ENCODE measurements around the gene TMEM37.

The TMEM37 gene

DNA sequence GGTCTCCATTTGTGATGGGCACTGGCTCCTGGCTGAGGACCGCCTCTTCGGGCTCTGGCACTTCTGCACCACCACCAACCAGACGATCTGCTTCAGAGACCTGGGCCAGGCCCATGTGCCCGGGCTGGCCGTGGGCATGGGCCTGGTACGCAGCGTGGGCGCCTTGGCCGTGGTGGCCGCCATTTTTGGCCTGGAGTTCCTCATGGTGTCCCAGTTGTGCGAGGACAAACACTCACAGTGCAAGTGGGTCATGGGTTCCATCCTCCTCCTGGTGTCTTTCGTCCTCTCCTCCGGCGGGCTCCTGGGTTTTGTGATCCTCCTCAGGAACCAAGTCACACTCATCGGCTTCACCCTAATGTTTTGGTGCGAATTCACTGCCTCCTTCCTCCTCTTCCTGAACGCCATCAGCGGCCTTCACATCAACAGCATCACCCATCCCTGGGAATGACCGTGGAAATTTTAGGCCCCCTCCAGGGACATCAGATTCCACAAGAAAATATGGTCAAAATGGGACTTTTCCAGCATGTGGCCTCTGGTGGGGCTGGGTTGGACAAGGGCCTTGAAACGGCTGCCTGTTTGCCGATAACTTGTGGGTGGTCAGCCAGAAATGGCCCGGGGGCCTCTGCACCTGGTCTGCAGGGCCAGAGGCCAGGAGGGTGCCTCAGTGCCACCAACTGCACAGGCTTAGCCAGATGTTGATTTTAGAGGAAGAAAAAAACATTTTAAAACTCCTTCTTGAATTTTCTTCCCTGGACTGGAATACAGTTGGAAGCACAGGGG lies 5.5 kb downstream of the TMEM37 start:
- TF ChIP-seq, protein P1, sequence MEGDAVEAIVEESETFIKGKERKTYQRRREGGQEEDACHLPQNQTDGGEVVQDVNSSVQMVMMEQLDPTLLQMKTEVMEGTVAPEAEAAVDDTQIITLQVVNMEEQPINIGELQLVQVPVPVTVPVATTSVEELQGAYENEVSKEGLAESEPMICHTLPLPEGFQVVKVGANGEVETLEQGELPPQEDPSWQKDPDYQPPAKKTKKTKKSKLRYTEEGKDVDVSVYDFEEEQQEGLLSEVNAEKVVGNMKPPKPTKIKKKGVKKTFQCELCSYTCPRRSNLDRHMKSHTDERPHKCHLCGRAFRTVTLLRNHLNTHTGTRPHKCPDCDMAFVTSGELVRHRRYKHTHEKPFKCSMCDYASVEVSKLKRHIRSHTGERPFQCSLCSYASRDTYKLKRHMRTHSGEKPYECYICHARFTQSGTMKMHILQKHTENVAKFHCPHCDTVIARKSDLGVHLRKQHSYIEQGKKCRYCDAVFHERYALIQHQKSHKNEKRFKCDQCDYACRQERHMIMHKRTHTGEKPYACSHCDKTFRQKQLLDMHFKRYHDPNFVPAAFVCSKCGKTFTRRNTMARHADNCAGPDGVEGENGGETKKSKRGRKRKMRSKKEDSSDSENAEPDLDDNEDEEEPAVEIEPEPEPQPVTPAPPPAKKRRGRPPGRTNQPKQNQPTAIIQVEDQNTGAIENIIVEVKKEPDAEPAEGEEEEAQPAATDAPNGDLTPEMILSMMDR (IDR thresholded peaks at IDR 0.05; ENCODE audit: low read depth, low read length, missing control alignments) = no peak
- no peaks in the 10 kb centered on the region for H3K36me3 ChIP-seq (replicated peaks)
- DNase-seq = no peak
- no peak overlapping the region for H3K27ac ChIP-seq
- in situ Hi-C loops (cut with HindIII; ENCODE audit: low pct_ligation_motif_present, low sequenced_read_pairs) = no loop called here
- no peak overlapping the region for H3K4me3 ChIP-seq (ENCODE audit: low read depth, low read length)
- H3K27me3 ChIP-seq (replicated peaks) = peaks cover 4% of the 10 kb centered on the region

DNA sequence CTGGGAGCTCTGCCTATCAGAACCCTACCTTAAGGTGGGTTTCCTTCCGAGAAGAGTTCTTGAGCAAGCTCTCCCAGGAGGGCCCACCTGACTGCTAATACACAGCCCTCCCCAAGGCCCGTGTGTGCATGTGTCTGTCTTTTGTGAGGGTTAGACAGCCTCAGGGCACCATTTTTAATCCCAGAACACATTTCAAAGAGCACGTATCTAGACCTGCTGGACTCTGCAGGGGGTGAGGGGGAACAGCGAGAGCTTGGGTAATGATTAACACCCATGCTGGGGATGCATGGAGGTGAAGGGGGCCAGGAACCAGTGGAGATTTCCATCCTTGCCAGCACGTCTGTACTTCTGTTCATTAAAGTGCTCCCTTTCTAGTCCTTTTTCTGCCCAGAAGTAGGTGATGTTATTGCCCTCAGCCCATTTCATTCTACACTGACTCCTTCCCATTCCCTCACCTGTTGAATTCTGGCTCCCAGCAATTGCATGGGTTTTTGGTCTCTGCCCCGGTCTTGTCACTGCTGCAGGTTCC lies 6.5 kb downstream of the TMEM37 start:
- in situ Hi-C loops (cut with HindIII; ENCODE audit: low pct_ligation_motif_present, low sequenced_read_pairs) = no loop called here
- Histone ChIP-seq H3K27ac (no peak overlapping the region), H3K4me3 (ENCODE audit: low read depth, low read length) (no peak overlapping the region), H3K27me3 (replicated peaks) (peaks cover 4% of the 10 kb centered on the region), H3K36me3 (replicated peaks) (no peaks in the 10 kb centered on the region)
- TF ChIP-seq, protein P1 (IDR thresholded peaks at IDR 0.05; ENCODE audit: low read depth, low read length, missing control alignments) = no peak
- DNase-seq = no peak

DNA sequence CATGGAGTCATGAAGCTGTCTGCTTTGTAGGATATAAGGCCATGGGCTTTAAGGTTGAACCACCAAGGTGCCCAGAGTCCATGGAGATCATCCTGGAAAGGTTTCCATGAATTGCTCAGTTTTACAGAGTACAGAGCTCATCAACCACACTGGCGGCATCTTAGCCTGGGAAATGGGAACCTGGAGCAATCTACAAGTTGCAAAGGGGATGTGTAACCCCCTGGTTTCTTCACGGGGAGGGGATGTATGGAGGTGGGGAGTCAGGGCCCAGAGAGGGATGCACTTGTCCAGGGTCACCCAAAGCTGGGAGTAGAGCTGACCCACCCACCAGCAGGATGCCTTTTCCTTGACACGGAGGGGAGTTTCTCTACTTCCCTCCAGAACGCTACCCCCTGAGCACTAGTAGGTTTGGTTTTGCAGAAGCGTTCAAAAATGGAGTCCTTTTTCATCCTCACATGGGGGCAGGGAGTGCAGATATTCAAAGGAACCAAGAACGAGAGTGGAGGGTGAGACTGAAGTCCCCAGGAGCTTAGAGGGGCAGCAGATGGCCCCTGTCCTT lies 7.2 kb downstream of the TMEM37 start:
- H3K27ac ChIP-seq = no peak overlapping the region
- peaks cover 4% of the 10 kb centered on the region for H3K27me3 ChIP-seq (replicated peaks)
- H3K36me3 ChIP-seq (replicated peaks) = no peaks in the 10 kb centered on the region
- DNase-seq = no peak
- TF ChIP-seq, protein P1 (IDR thresholded peaks at IDR 0.05; ENCODE audit: low read depth, low read length, missing control alignments) = no peak
- in situ Hi-C loops (cut with HindIII; ENCODE audit: low pct_ligation_motif_present, low sequenced_read_pairs) = no loop called here
- no peak overlapping the region for H3K4me3 ChIP-seq (ENCODE audit: low read depth, low read length)

DNA sequence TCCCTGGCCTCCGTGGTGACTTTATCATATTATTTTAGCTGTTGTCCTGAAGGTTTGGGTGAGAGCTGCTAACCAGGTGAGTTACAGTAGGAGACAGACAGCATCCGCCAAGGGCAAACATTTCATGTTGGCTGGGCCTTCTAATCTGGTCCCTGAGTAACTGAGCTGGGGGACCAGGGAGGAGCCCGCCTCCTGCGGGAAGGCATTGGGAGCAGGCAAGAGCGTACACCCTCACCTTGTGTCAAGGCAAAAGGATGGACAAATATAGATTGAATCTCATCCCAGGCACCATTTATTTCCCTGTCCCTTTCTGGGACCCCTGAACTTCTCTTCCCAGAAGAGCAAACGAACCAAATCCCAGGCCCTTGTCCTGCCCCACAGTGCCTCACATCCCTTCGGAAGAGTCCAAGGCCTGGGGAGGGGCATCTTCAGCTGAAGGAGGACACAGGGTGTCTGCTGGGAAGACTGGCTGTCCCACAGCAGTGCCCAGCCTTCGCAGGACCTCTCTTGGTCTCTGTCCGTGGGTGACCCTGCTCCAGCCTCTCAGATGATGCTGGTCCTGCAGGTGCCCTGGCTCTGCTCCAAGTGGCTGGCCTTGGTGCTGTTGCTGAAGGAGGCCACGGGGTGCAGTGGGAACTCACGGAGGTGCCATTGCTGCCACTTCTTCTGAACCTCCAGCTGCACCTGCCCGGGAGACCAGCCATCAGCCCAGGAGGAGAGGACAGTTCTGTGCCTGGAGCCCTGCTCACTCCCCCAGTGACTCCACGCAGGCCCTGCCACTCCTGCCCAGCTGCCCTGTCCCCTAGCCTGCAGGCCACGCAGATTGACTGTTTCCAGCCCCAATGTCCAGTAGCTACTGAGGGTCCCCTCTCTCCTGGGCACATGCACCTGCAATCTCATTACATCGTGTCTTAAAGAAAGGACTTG lies 8.2 kb downstream of the TMEM37 start:
- Histone ChIP-seq H3K27me3 (replicated peaks) (peaks cover 4% of the 10 kb centered on the region), H3K27ac (no peak overlapping the region), H3K4me3 (ENCODE audit: low read depth, low read length) (no peak overlapping the region), H3K36me3 (replicated peaks) (no peaks in the 10 kb centered on the region)
- in situ Hi-C loops (cut with HindIII; ENCODE audit: low pct_ligation_motif_present, low sequenced_read_pairs) = no loop called here
- no peak for DNase-seq
- TF ChIP-seq, protein P1 (IDR thresholded peaks at IDR 0.05; ENCODE audit: low read depth, low read length, missing control alignments) = no peak

DNA sequence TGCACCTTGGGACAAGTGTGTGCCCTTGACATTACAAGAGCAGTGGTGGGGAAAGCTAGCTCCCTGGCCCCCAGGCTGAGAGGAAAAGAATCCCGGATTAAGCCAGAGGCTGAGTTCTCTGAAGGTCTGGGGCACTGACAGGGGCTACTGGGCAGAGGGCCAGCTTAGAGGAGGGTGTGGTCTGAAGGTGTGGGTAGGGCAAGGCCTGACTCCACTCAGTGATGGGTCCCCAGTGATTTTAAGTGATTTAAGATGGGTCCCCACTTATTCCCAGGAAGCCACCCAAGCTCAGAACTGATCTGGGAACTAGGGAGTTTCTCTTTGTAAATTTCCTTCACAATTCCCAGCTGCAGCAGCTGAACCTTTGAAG lies 8.8 kb downstream of the TMEM37 start:
- in situ Hi-C loops (cut with HindIII; ENCODE audit: low pct_ligation_motif_present, low sequenced_read_pairs) = no loop called here
- Histone ChIP-seq H3K4me3 (ENCODE audit: low read depth, low read length) (no peak overlapping the region), H3K27ac (no peak overlapping the region), H3K36me3 (replicated peaks) (no peaks in the 10 kb centered on the region), H3K27me3 (replicated peaks) (peaks cover 4% of the 10 kb centered on the region)
- TF ChIP-seq, protein P1 (IDR thresholded peaks at IDR 0.05; ENCODE audit: low read depth, low read length, missing control alignments) = no peak
- no peak for DNase-seq

Measured in brain microvascular endothelial cell (primary cell).